Muscle of back (tissue), 11 donors: ENCODE measurements around the gene ARHGAP26. TPM values are rescaled to one million over a fixed set of nuclear protein-coding genes. Genes with fewer than 3 reads are reported as not detected.

Experiments
- DNase-seq, 3 donors: peaks; one replicate each; pipeline versions ENCODE4 v3.0.0 to v3.0.0-alpha.2; 2013
- polyA plus RNA-seq, 10 donors: library from polyadenylated mRNA; unstranded; fragments of 120-200 nt; gene quantifications; one replicate each; pipeline ENCODE4 v1.2.1, GENCODE V29; 2013; ENCODE audit not compliant: insufficient read length in 10 of 10

The ARHGAP26 gene
- polyA plus RNA-seq, 10 donors, result 10.7 to 23.3 (median 16.0) TPM

- DNase-seq, result no peak
These were observed 447.1 kb downstream of the ARHGAP26 start for GRCh38 chr5:143217065-143217803.

- DNase-seq, result no peak
These were observed 447.6 kb downstream of the ARHGAP26 start for GRCh38 chr5:143217804-143218160.

GRCh38 chr5:143218517-143219170 lies 448.5 kb downstream of the ARHGAP26 start:
- no peak for DNase-seq

GRCh38 chr5:143219696-143220095 lies 449.5 kb downstream of the ARHGAP26 start:
- DNase-seq, result no peak

GRCh38 chr5:143220748-143221251 lies 450.6 kb downstream of the ARHGAP26 start:
- DNase-seq, result no peak

GRCh38 chr5:143222287-143223231 lies 452.4 kb downstream of the ARHGAP26 start:
- DNase-seq, result peak in 1 of 3 donors; percentile 62

- no peak for DNase-seq
These were observed 454.5 kb downstream of the ARHGAP26 start for GRCh38 chr5:143224672-143225071.

- no peak for DNase-seq
These were observed 455.3 kb downstream of the ARHGAP26 start for GRCh38 chr5:143225511-143225910.

- no peak for DNase-seq
These were observed 456.2 kb downstream of the ARHGAP26 start for GRCh38 chr5:143226361-143226760.

- no peak for DNase-seq
These were observed 456.7 kb downstream of the ARHGAP26 start for GRCh38 chr5:143226872-143227271.

GRCh38 chr5:143227301-143227700 lies 457.1 kb downstream of the ARHGAP26 start:
- DNase-seq, result no peak

GRCh38 chr5:143228597-143229293 lies 458.6 kb downstream of the ARHGAP26 start:
- DNase-seq, result no peak

- no peak for DNase-seq
These were observed 459.3 kb downstream of the ARHGAP26 start for GRCh38 chr5:143229426-143229895.

GRCh38 chr5:143229896-143230675 lies 459.9 kb downstream of the ARHGAP26 start:
- peak in 1 of 3 donors; percentile 40 for DNase-seq

GRCh38 chr5:143230676-143230996 lies 460.5 kb downstream of the ARHGAP26 start:
- DNase-seq, result no peak

- no peak for DNase-seq
These were observed 461.2 kb downstream of the ARHGAP26 start for GRCh38 chr5:143231416-143231815.

GRCh38 chr5:143231973-143232812 lies 462.0 kb downstream of the ARHGAP26 start:
- DNase-seq, result no peak

GRCh38 chr5:143233031-143233430 lies 462.9 kb downstream of the ARHGAP26 start:
- peak in 1 of 3 donors; percentile 67 for DNase-seq

GRCh38 chr5:143234162-143234842 lies 464.1 kb downstream of the ARHGAP26 start:
- no peak for DNase-seq
